Activated naive CD8-positive, alpha-beta T cell treated with anti-CD3 and anti-CD28 coated beads, Interleukin-2, amount 10 ng/mL, durations not matched to agents 7 days and 5 days (primary cell): ENCODE measurements around the gene GLTPD2. TPM values are rescaled to one million over a fixed set of nuclear protein-coding genes. Genes with fewer than 3 reads are reported as not detected.

ENCODE experiments used
- ATAC-seq: fragments of 150-1000 bp; cut with Tn5 transposase; one replicate; pipeline ENCODE4 v1.10.0; 2021; ENCODE audit warnings: low read depth, moderate library complexity
- POLR2A ChIA-PET: fragments of 350-600 bp; sonication (Branson Sonifier 250); formaldehyde crosslinking; loops from one replicate; lab custom pipeline; 2021; ENCODE audit warnings: antibody characterized with exemption; lab: Charles Lee
- DNase-seq: peaks from one replicate; pipeline ENCODE4 v3.0.0; 2021
- H3K27ac Mint-ChIP-seq: one replicate; pipeline ENCODE4 v1.8.0; 2022; ENCODE audit warnings: mild to moderate bottlenecking, mixed read lengths
- H3K27me3 Mint-ChIP-seq: one replicate; pipeline ENCODE4 v1.8.0; 2022; ENCODE audit warnings: mild to moderate bottlenecking, moderate library complexity, mixed read lengths
- H3K36me3 Mint-ChIP-seq: one replicate; pipeline ENCODE4 v1.8.0; 2021; ENCODE audit warnings: mild to moderate bottlenecking, mixed read lengths
- H3K4me1 Mint-ChIP-seq: one replicate; pipeline ENCODE4 v1.8.0; 2021; ENCODE audit warnings: mixed read lengths
- H3K4me3 Mint-ChIP-seq: one replicate; pipeline ENCODE4 v1.8.0; 2022; ENCODE audit warnings: mild to moderate bottlenecking, moderate library complexity, mixed read lengths
- H3K9me3 Mint-ChIP-seq: one replicate; pipeline ENCODE4 v1.8.0; 2021; ENCODE audit warnings: mixed read lengths
- total RNA-seq, 2 experiments: library from RNA; stranded (reverse); gene quantifications; one replicate each; pipeline ENCODE4 v1.2.3, GENCODE V29; 2021

The GLTPD2 gene
- total RNA-seq, result not detected

DNA sequence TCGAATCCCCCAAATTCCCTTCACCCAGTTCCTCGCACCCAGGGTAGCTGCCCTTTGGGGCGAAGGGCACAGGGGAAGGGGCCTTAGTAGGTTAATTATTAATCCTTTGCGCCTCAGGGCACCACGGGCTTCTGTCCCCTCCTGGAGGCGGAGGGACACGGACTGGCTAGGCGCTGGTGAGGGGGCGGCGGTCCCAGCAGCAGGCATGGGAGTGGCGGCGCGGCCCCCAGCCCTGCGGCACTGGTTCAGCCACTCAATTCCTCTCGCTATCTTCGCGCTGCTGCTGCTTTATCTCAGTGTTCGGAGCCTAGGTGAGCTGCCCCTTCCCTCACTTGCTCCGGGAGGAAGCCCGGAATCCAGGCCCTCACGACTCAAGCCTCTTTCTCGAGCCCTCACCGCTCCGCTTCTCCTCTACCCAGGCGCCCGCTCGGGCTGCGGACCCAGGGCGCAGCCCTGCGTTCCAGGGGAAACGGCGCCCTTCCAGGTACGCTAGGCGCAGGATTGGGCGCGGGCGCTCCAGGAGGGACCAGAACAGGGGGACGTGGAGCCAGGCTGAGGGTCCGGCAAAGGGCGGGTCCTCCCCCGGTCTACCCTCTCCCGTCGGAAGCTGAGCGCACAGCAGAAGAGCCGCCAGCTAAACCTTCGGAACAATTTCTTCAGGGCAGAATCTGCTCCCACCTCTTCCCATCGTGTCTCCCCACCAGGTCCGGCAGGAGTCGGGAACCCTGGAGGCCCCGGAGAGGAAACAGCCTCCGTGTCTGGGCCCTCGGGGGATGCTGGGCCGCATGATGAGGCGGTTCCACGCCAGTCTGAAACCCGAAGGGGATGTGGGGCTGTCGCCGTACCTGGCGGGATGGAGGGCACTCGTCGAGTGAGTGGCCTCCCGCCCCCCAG lies at the start of gene GLTPD2:
Gene GLTPD2 (plus strand): TSS at position 158 of the 894 bp plus-strand sequence. CDS start 48 bp downstream, at position 206.
- Mint-ChIP-seq H3K4me3 (peak within 1 kb of the TSS; percentile 78), H3K9me3 (no peaks in the 10 kb centered on the region), H3K36me3 (no peaks in the 10 kb centered on the region), H3K4me1 (peaks cover 19% of the 10 kb centered on the region), H3K27me3 (peaks cover 63% of the 10 kb centered on the region), H3K27ac (peak within 1 kb of the TSS; percentile 70)
- POLR2A ChIA-PET, result interaction anchor here (0.9 to 2.8 kb wide), 9 partner anchors 9 to 151 kb away, joined by 3 to 17 read pairs (median 5); partner anchors contain the start of genes ARRB2, MINK1, PLD2 and RNF167
- DNase-seq (no peak), ATAC-seq (peak; percentile 16)

DNA sequence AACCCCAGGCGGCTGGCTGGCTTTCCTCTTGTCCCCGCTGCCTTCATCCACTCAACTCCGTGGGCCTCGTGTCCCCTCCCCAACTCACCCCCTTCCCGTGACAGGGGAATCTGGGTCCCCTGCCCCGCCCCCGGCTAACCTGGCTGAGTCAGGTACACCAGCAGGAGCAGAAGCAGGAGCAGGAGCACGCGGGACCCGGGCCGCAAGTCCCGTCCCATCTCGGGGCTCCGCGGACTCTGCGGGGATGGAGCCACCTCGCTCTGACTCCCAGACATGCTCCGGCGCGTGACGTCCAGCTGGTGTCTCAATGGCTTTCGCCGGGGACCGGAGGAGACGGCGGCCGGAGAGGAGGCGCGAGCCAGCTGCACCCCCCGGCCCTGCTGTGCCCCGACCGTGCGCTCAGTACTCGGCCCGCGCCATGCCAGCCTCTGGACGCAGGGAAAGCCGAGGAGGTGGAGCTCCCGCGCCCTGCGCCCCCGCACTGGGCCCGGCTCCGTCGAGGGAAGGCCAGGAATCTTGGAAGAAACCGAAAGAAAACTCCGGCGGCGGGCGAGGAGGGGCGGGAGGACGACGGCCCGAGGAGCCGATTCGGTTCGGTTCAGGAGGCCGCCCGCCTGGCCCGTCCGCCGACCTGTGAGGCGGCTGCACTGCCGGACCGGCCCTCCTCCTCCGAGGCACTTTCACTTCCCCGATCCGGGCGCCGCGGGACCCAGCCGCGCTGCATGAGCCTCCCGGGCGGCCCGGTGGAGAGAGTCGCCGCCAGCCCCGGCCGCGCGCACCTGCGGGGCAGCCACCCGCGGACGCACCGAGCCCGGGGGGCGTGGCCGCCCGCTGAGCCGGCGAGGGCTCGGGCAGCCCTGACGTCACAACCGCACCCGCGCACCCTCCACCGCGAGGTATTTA lies 49.4 kb upstream of the GLTPD2 start, which contains the start of the genes CXCL16 and ZMYND15:
Gene CXCL16 (minus strand): TSS at position 807 of the 903 bp plus-strand sequence. CDS start 589 bp downstream, at position 218.
Gene ZMYND15 (plus strand): TSS at position 712 of the 903 bp plus-strand sequence. CDS start 716 bp downstream, outside the sequence.
- peak within 1 kb of the TSS; percentile 31 for H3K27ac Mint-ChIP-seq
- peak within 1 kb of the TSS; percentile 79 for H3K4me3 Mint-ChIP-seq
- no peaks in the 10 kb centered on the region for H3K36me3 Mint-ChIP-seq
- peak; percentile 73 for DNase-seq
- POLR2A ChIA-PET, result interaction anchor here (0.7 to 1.9 kb wide), 2 partner anchors 24 to 32 kb away, joined by 3 to 5 read pairs; no protein-coding TSS in a partner anchor
- H3K9me3 Mint-ChIP-seq, result no peaks in the 10 kb centered on the region
- ATAC-seq, result peak; percentile 69
- peaks cover 16% of the 10 kb centered on the region for H3K4me1 Mint-ChIP-seq
- peaks cover 37% of the 10 kb centered on the region for H3K27me3 Mint-ChIP-seq

GRCh38 chr17:4740025-4740351 lies 48.8 kb upstream of the GLTPD2 start:
- Mint-ChIP-seq H3K27ac (peak overlapping the region; percentile 31), H3K36me3 (no peaks in the 10 kb centered on the region), H3K4me3 (peak overlapping the region; percentile 79), H3K27me3 (peaks cover 37% of the 10 kb centered on the region), H3K9me3 (no peaks in the 10 kb centered on the region), H3K4me1 (peaks cover 16% of the 10 kb centered on the region)
- no peak for DNase-seq
- ATAC-seq, result no peak
- POLR2A ChIA-PET, result interaction anchor here (0.7 kb wide), 1 partner anchor 31 kb away, joined by 3 read pairs; no protein-coding TSS in a partner anchor

GRCh38 chr17:4740584-4740983 lies 48.2 kb upstream of the GLTPD2 start:
- H3K27ac Mint-ChIP-seq, result peak overlapping the region; percentile 31

GRCh38 chr17:4741544-4741943 lies 47.2 kb upstream of the GLTPD2 start:
- POLR2A ChIA-PET, result interaction anchor here (0.7 kb wide), 1 partner anchor 30 kb away, joined by 5 read pairs; no protein-coding TSS in a partner anchor
- Mint-ChIP-seq H3K27ac (no peak overlapping the region), H3K4me3 (no peak overlapping the region)

More at GRCh38 chr17:4740584-4740983, 48.2 kb upstream of the GLTPD2 start:
- Mint-ChIP-seq H3K36me3 (no peaks in the 10 kb centered on the region), H3K4me1 (peaks cover 19% of the 10 kb centered on the region), H3K4me3 (peak overlapping the region; percentile 79), H3K27me3 (peaks cover 37% of the 10 kb centered on the region), H3K9me3 (no peaks in the 10 kb centered on the region)
- POLR2A ChIA-PET, result no interaction called here
- DNase-seq (no peak), ATAC-seq (no peak)

GRCh38 chr17:4742133-4742532 lies 46.6 kb upstream of the GLTPD2 start:
- H3K27me3 Mint-ChIP-seq, result peaks cover 31% of the 10 kb centered on the region
- H3K9me3 Mint-ChIP-seq, result no peaks in the 10 kb centered on the region
- peaks cover 17% of the 10 kb centered on the region for H3K4me1 Mint-ChIP-seq
- POLR2A ChIA-PET, result no interaction called here
- ATAC-seq (no peak), DNase-seq (no peak)
- H3K27ac Mint-ChIP-seq, result no peak overlapping the region
- no peaks in the 10 kb centered on the region for H3K36me3 Mint-ChIP-seq
- H3K4me3 Mint-ChIP-seq, result no peak overlapping the region

More at GRCh38 chr17:4741544-4741943, 47.2 kb upstream of the GLTPD2 start:
- Mint-ChIP-seq H3K36me3 (no peaks in the 10 kb centered on the region), H3K27me3 (peaks cover 34% of the 10 kb centered on the region), H3K9me3 (no peaks in the 10 kb centered on the region), H3K4me1 (peaks cover 15% of the 10 kb centered on the region)
- ATAC-seq, result no peak
- DNase-seq, result no peak

GRCh38 chr17:4742629-4743028 lies 46.1 kb upstream of the GLTPD2 start:
- Mint-ChIP-seq H3K9me3 (no peaks in the 10 kb centered on the region), H3K4me1 (peaks cover 19% of the 10 kb centered on the region), H3K27ac (no peak overlapping the region), H3K36me3 (no peaks in the 10 kb centered on the region), H3K4me3 (no peak overlapping the region), H3K27me3 (peaks cover 30% of the 10 kb centered on the region)
- DNase-seq (no peak), ATAC-seq (no peak)
- POLR2A ChIA-PET, result no interaction called here

DNA sequence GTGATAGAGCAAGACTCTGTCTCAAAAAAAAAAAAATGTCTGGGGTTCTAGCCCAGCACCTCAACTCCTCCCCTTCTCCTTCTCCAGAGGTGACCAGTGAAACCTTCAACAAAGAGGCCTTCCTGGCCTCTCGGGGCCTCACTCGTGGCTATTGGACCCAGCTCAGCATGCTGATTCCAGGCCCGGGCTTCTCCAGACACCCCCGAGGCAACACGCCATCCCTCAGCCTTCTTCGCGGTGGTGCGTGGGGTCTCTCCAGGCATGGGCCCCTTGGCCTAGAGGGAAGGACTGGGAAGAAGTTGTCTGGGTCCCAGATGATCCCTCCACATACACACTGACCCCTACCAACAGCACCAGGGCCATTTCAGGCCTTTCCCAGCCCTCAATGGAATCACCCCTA lies 45.5 kb upstream of the GLTPD2 start:
- Mint-ChIP-seq H3K4me3 (no peak overlapping the region), H3K36me3 (no peaks in the 10 kb centered on the region), H3K27ac (no peak overlapping the region), H3K27me3 (peaks cover 26% of the 10 kb centered on the region), H3K4me1 (peaks cover 25% of the 10 kb centered on the region), H3K9me3 (no peaks in the 10 kb centered on the region)
- DNase-seq (no peak), ATAC-seq (no peak)
- POLR2A ChIA-PET, result interaction anchor here (1.0 kb wide), 1 partner anchor 12 kb away, joined by 4 read pairs; no protein-coding TSS in a partner anchor

DNA sequence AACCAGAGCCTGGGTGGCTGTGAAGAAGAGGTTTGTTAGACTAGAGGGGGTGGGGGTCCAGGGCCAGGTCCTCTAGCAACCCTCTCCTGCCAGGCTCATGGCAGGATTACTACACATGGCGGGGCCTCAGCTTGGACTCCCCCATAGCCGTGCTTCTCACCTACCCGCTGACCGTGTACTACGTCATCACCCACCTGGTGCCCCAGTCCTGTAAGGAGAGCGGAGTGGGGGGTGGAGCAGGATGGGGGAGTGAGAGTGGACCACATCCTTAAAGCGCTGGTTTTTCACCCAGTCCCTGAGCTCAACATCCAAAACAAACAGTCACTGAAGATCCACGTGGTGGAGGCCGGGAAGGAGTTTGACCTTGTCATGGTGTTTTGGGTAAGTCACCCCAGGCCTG lies 44.9 kb upstream of the GLTPD2 start:
- peaks cover 26% of the 10 kb centered on the region for H3K27me3 Mint-ChIP-seq
- H3K9me3 Mint-ChIP-seq, result no peaks in the 10 kb centered on the region
- ATAC-seq (no peak), DNase-seq (no peak)
- H3K4me1 Mint-ChIP-seq, result peaks cover 21% of the 10 kb centered on the region
- no peak overlapping the region for H3K4me3 Mint-ChIP-seq
- no peaks in the 10 kb centered on the region for H3K36me3 Mint-ChIP-seq
- no peak overlapping the region for H3K27ac Mint-ChIP-seq
- POLR2A ChIA-PET, result interaction anchor here (1.0 kb wide), 1 partner anchor 12 kb away, joined by 4 read pairs; no protein-coding TSS in a partner anchor

- Mint-ChIP-seq H3K4me3 (no peak overlapping the region), H3K9me3 (no peaks in the 10 kb centered on the region), H3K36me3 (no peaks in the 10 kb centered on the region), H3K4me1 (peaks cover 18% of the 10 kb centered on the region), H3K27me3 (peaks cover 30% of the 10 kb centered on the region), H3K27ac (peak overlapping the region; percentile 26)
- POLR2A ChIA-PET, result no interaction called here
- no peak for ATAC-seq
- no peak for DNase-seq
Observed at GRCh38 chr17:4744999-4745969, 43.5 kb upstream of the GLTPD2 start.

DNA sequence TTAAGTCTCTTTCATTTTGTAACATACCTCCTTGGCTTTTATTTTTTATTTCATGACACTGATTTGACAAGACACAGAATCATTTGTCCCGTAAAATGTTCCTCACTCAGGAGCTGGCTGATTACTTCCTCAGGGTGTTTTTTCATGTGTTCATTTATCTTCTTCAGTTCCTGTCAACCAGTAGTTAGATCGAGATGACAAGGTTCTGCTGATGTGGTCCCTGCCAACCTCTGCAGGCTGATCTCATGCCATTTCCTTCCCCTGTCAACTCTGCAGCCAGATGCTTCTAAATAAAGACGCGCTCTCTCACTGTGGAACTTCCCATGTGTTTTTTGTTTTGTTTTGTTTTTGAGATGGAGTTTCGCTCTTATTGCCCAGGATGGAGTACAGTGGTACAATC lies 40.9 kb upstream of the GLTPD2 start:
- POLR2A ChIA-PET, result no interaction called here
- Mint-ChIP-seq H3K27ac (peak overlapping the region; percentile 62), H3K4me3 (peak overlapping the region; percentile 75), H3K9me3 (no peaks in the 10 kb centered on the region), H3K36me3 (no peaks in the 10 kb centered on the region), H3K4me1 (peaks cover 16% of the 10 kb centered on the region), H3K27me3 (peaks cover 25% of the 10 kb centered on the region)
- peak; percentile 92 for ATAC-seq
- DNase-seq, result no peak

- H3K4me3 Mint-ChIP-seq, result peak overlapping the region; percentile 1
- DNase-seq (no peak), ATAC-seq (no peak)
- no peaks in the 10 kb centered on the region for H3K36me3 Mint-ChIP-seq
- peaks cover 16% of the 10 kb centered on the region for H3K4me1 Mint-ChIP-seq
- no peaks in the 10 kb centered on the region for H3K9me3 Mint-ChIP-seq
- POLR2A ChIA-PET, result no interaction called here
- H3K27me3 Mint-ChIP-seq, result peaks cover 29% of the 10 kb centered on the region
- no peak overlapping the region for H3K27ac Mint-ChIP-seq
Observed at GRCh38 chr17:4748686-4749085, 40.1 kb upstream of the GLTPD2 start.
